DOHH2 (cell line): ENCODE measurements around the gene EEF1AKMT3.

Source experiments
- H3F3A ChIP-seq: fragments of 200-600 bp; sonication (generic), shearing (Covaris generic); 2 replicates; pipeline ENCODE4 v1.6.0; 2016; ENCODE audit warnings: antibody characterized with exemption, mild to moderate bottlenecking; ENCODE audit not compliant: control insufficient read depth, insufficient read depth
- H3K27ac ChIP-seq: fragments of 200-600 bp; sonication (generic); 2 replicates; pipeline ENCODE4 v1.5.1; 2014; ENCODE audit warnings: low read depth, mild to moderate bottlenecking, low read length, moderate library complexity
- H3K27me3 ChIP-seq: fragments of 200-600 bp; sonication (generic); 2 replicates; pipeline ENCODE4 v1.6.1; 2014; ENCODE audit warnings: mild to moderate bottlenecking, low read length, mixed read lengths; ENCODE audit not compliant: control insufficient read depth
- H3K36me3 ChIP-seq: fragments of 200-600 bp; sonication (generic); 2 replicates; pipeline ENCODE4 v1.6.1; 2014; ENCODE audit warnings: mild to moderate bottlenecking, low read length, moderate library complexity, mixed read lengths; ENCODE audit not compliant: control insufficient read depth
- H3K4me1 ChIP-seq: fragments of 200-600 bp; sonication (generic); 2 replicates; pipeline ENCODE4 v1.6.1; 2014; ENCODE audit warnings: mild to moderate bottlenecking, low read length, mixed read lengths; ENCODE audit not compliant: control insufficient read depth
- H3K4me2 ChIP-seq: fragments of 200-600 bp; sonication (generic); 2 replicates; pipeline ENCODE4 v1.6.0; 2014; ENCODE audit warnings: mild to moderate bottlenecking, low read length, moderate library complexity
- H3K4me3 ChIP-seq: fragments of 200-600 bp; sonication (generic); 2 replicates; pipeline ENCODE4 v1.5.1; 2014; ENCODE audit warnings: mild to moderate bottlenecking, low read length, mixed read lengths
- H3K79me2 ChIP-seq: fragments of 200-600 bp; sonication (generic); 2 replicates; pipeline ENCODE4 v1.6.1; 2014; ENCODE audit warnings: mild to moderate bottlenecking, low read length, mixed read lengths; ENCODE audit not compliant: control insufficient read depth
- H3K9me2 ChIP-seq: fragments of 200-600 bp; sonication (generic); replicated peaks from 2 replicates; pipeline ENCODE4 v1.6.1; 2014; ENCODE audit warnings: mild to moderate bottlenecking, low read length, mixed read lengths; ENCODE audit not compliant: control insufficient read depth
- H3K9me3 ChIP-seq: fragments of 200-600 bp; sonication (generic); 2 replicates; pipeline ENCODE4 v1.6.1; 2014; ENCODE audit warnings: antibody characterized with exemption, low read length, mixed read lengths; ENCODE audit not compliant: control insufficient read depth, insufficient read depth
- H4K20me1 ChIP-seq: fragments of 200-600 bp; sonication (generic); 2 replicates; pipeline ENCODE4 v1.6.0; 2014; ENCODE audit warnings: low read depth, mild to moderate bottlenecking, antibody characterized with exemption, low read length, moderate library complexity; ENCODE audit not compliant: control insufficient read depth, insufficient read depth
- EZH2phosphoT487 ChIP-seq: fragments of 200-600 bp; sonication (generic); IDR thresholded peaks from 2 replicates; pipeline ENCODE4 v1.6.1; 2017; ENCODE audit warnings: borderline replicate concordance, mild to moderate bottlenecking, antibody characterized with exemption, low read length, moderate library complexity, mixed read lengths
- TF ChIP-seq, protein P1 (sequence below): fragments of 200-600 bp; sonication (generic); IDR thresholded peaks from one replicate; pipeline ENCODE4 v1.5.1; 2014; ENCODE audit warnings: antibody characterized with exemption, mild to moderate bottlenecking, low read depth, low read length; ENCODE audit not compliant: poor library complexity, severe bottlenecking

Gene EEF1AKMT3

DNA sequence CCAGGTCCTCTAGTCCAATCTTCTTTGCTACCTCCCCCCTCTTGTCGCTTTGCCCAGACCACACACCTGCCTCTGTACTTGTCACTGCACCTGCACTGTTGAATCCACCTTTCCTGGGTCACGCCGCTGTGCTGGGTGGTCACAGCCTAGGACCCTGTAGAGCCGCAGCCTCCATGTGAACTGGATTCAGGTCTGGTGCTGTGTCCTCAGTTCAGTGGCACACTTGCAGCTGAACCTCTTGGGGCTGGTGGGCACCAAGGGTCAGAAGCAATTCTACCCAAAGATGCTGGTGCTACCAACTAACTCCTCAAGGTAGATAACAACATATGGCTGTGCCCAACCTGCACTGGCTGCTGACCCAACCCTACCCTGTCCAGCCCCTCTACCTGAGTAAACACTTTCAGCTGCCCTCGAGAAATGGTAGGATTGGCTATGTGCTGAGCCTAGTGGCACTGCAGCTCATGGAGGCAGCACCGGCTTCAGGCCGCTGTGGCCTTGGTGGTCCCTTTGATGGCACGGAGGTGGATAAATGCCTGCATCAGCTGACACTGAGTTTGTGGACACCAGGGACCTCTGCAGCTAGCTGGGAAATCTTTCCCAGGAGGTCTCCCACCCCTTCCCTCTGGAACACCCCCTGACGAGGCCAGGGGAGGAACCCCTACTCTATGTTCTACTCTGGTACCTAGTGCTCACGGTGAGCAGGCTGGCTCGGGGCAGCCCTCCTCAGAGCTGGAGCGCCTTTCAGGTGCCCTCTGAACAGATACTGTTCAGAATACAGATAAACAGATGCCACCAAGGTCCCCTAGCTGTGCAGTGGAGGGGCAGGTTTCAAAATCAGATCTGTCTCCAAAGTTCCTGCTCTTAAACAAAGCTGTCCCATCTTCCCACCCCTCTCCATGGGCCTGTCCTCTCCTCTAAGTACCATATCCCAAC, 48.1 kb upstream of the EEF1AKMT3 start:
- H3F3A ChIP-seq = peaks cover 11% of the 10 kb centered on the region; the same call in 1 of the 2 replicates
- H3K79me2 ChIP-seq = no peaks in the 10 kb centered on the region
- no peaks in the 10 kb centered on the region for H3K9me3 ChIP-seq
- no peaks in the 10 kb centered on the region for H4K20me1 ChIP-seq
- H3K9me2 ChIP-seq = no peaks in the 10 kb centered on the region
- peaks cover 39% of the 10 kb centered on the region for H3K36me3 ChIP-seq
- TF ChIP-seq, protein P1, sequence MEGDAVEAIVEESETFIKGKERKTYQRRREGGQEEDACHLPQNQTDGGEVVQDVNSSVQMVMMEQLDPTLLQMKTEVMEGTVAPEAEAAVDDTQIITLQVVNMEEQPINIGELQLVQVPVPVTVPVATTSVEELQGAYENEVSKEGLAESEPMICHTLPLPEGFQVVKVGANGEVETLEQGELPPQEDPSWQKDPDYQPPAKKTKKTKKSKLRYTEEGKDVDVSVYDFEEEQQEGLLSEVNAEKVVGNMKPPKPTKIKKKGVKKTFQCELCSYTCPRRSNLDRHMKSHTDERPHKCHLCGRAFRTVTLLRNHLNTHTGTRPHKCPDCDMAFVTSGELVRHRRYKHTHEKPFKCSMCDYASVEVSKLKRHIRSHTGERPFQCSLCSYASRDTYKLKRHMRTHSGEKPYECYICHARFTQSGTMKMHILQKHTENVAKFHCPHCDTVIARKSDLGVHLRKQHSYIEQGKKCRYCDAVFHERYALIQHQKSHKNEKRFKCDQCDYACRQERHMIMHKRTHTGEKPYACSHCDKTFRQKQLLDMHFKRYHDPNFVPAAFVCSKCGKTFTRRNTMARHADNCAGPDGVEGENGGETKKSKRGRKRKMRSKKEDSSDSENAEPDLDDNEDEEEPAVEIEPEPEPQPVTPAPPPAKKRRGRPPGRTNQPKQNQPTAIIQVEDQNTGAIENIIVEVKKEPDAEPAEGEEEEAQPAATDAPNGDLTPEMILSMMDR = no peak
- TF ChIP-seq EZH2phosphoT487 = no peak
- H3K4me2 ChIP-seq = no peak overlapping the region
- no peak overlapping the region for H3K27ac ChIP-seq
- no peak overlapping the region for H3K4me3 ChIP-seq
- H3K27me3 ChIP-seq = no peaks in the 10 kb centered on the region
- H3K4me1 ChIP-seq = peaks cover 15% of the 10 kb centered on the region

DNA sequence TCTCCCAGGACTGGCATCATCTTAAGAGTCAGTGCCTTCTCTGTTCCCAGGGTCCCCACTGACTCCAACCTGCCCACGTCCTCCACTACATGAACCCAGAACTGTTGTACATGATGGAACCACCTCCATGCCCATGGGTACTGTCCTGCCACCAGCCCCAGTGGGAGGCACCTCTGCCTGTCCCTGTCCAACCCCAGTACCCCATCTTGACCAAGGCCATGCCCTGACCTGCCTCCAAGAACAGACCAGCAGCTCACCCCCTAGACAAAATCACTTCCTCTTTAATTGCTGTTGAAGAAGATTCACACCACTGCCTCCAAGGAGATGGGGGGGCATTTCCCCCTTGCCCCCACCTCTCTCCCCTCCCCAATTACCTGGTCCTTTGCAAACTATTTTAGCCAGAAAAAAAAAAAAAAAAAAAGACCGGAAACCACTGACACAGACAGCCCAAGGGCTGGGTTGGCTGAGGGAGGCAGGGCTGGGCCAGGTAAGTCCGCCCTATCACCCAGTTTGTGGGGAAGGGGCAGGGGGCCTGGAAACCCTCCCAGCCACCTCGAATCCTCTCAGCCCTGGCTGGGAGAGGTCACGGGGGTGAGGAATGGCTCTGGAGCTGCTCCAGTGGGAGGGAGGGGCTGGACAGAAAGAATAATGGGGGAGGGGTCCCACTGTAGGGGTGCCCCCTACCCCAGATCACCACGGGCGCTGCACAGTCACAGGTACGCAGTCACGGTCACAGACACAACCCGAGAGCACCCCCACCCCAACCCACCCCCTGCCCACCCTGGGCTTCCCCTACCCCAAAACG, 47.3 kb upstream of the EEF1AKMT3 start:
- Histone ChIP-seq H3K36me3 (peaks cover 32% of the 10 kb centered on the region), H4K20me1 (no peaks in the 10 kb centered on the region), H3K9me2 (no peaks in the 10 kb centered on the region), H3K27me3 (no peaks in the 10 kb centered on the region), H3K4me1 (peaks cover 15% of the 10 kb centered on the region), H3K4me3 (no peak overlapping the region), H3K9me3 (no peaks in the 10 kb centered on the region), H3K79me2 (no peaks in the 10 kb centered on the region), H3K4me2 (peak overlapping the region; percentile 13; the same call in 1 of the 2 replicates), H3K27ac (no peak overlapping the region), H3F3A (peaks cover 11% of the 10 kb centered on the region; the same call in 1 of the 2 replicates)
- TF ChIP-seq EZH2phosphoT487 = no peak
- TF ChIP-seq, protein P1 = no peak

DNA sequence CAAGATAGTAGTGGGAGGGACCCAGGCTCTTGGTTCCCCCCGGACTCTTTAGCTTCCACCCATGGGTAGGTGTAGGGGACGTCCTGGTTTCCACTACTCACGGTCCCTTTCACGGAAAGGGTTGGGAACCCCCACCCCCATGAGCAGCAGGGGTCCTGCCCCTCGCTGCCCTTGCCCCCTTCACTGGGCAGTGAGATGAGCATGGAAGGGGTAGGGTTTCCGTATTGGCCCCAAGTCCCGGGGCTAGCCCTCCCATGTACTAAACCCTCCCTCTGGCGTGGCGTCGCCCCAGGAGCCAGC, 46.6 kb upstream of the EEF1AKMT3 start:
- no peaks in the 10 kb centered on the region for H3K9me3 ChIP-seq
- H4K20me1 ChIP-seq = no peaks in the 10 kb centered on the region
- H3K4me3 ChIP-seq = no peak overlapping the region
- peaks cover 15% of the 10 kb centered on the region for H3K4me1 ChIP-seq
- no peaks in the 10 kb centered on the region for H3K9me2 ChIP-seq
- H3K79me2 ChIP-seq = no peaks in the 10 kb centered on the region
- no peak for TF ChIP-seq EZH2phosphoT487
- TF ChIP-seq, protein P1 = no peak
- H3K27me3 ChIP-seq = no peaks in the 10 kb centered on the region
- H3K36me3 ChIP-seq = peaks cover 32% of the 10 kb centered on the region
- H3K27ac ChIP-seq = no peak overlapping the region
- H3F3A ChIP-seq = peaks cover 11% of the 10 kb centered on the region; the same call in 1 of the 2 replicates
- no peak overlapping the region for H3K4me2 ChIP-seq
